Upper lobe of left lung (tissue), 6 donors: ENCODE results near the gene SDCCAG8. TPM values are rescaled to one million over a fixed set of nuclear protein-coding genes. Genes with fewer than 3 reads are reported as not detected.

Source experiments
- ATAC-seq, 2 donors: fragments of 200-7000 bp; cut with Tn5 transposase; one replicate each; pipeline ENCODE4 v1.9.1; 2022; ENCODE audit warnings: mild to moderate bottlenecking in 2 of 2, moderate library complexity in 2 of 2; ENCODE audit not compliant: low FRiP score in 2 of 2
- DNase-seq, 2 donors: peaks; one replicate each; pipeline ENCODE4 v3.0.0-alpha.2; 2019 to 2020
- H3K27ac ChIP-seq, 4 donors: fragments of 200-600 bp; sonication (generic); one replicate each; pipeline ENCODE4 v1.5.1; 2016 to 2019
- H3K27me3 ChIP-seq, 4 donors: fragments of 200-600 bp; sonication (generic); one replicate each; pipeline ENCODE4 v1.5.1; 2017 to 2019
- H3K36me3 ChIP-seq, 4 donors: fragments of 200-600 bp; sonication (generic); one replicate each; pipeline ENCODE4 v1.5.1; 2016 to 2019
- H3K4me1 ChIP-seq, 4 donors: fragments of 200-600 bp; sonication (generic); one replicate each; pipeline ENCODE4 v1.5.1; 2018 to 2019
- H3K4me3 ChIP-seq, 4 donors: fragments of 200-600 bp; sonication (generic); one replicate each; pipeline ENCODE4 v1.5.1; 2017 to 2019; ENCODE audit warnings: mild to moderate bottlenecking in 2 of 4, moderate library complexity in 1 of 4
- H3K9me3 ChIP-seq, 4 donors: fragments of 200-600 bp; sonication (generic); one replicate each; pipeline ENCODE4 v1.5.1; 2018 to 2019
- EP300 ChIP-seq, 4 donors: sonication (generic); formaldehyde crosslinking; IDR thresholded peaks; one replicate each; pipeline ENCODE4 v1.5.1; 2017; ENCODE audit warnings: antibody characterized with exemption in 4 of 4, control low read depth in 2 of 4
- POLR2A ChIP-seq, 4 donors: fragments of 450-650 bp; IDR thresholded peaks; one replicate each; pipeline ENCODE4 v1.5.1; 2016 to 2017; ENCODE audit warnings: antibody characterized with exemption in 4 of 4, mild to moderate bottlenecking in 2 of 4
- POLR2AphosphoS5 ChIP-seq, 2 donors: sonication (generic); formaldehyde crosslinking; IDR thresholded peaks; one replicate each; pipeline ENCODE4 v1.5.1; 2017; ENCODE audit warnings: antibody characterized with exemption in 2 of 2
- WGBS, 2 donors: methylation state at CpG; one replicate each; pipeline ENCODE4 v1.1.5; 2017 to 2018; 5-methylcytosine and 5-hydroxymethylcytosine counted together
- total RNA-seq, 6 donors: library from RNA; depleted of rRNA in 4 of 6; stranded (reverse); fragments of >200 nt in 4 of 6; gene quantifications; one replicate each; pipeline versions ENCODE4 v1.1.0 to v1.2.1, GENCODE V29; 2016 to 2021
- TF ChIP-seq, protein P1 (sequence below), 6 experiments: fragments of 450-650 bp in 4 of 6; fragments of 200-600 bp in 2 of 6; sonication (generic) in 2 of 6; IDR thresholded peaks; one replicate each; pipeline ENCODE4 v1.5.1; 2016 to 2019; ENCODE audit warnings: antibody characterized with exemption in 6 of 6
- donor health status: DM: no; HTN: no; CAD: no; lungs with moderate emphysema.
- donor health status: DM: no; HTN: yes; CAD: no; lungs with severe emphysema.

SDCCAG8 gene
- total RNA-seq, 6 donors from 2014 or later: 52.5 to 295 (median 95.2) TPM

DNA sequence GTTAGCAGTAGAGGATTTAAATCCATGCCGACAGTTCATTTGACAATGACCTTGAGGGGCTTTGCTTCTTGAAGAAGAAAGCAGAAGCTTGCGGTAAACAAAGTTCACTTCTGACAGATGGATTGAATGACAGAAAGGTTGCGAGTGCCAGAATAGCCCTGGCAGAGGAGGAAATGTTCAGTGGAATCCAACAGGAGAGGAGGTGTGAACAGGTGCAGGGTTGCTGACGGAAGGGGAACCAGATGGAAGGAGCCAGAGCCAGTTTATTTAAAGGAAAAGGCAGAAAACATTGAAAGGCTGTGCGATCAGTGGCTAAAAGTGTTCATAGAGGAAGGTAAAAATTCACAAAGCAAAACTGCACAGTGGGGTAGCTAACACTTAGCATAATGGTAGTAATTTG lies 141.0 kb downstream of the SDCCAG8 start:
- Histone ChIP-seq H3K27ac (no peak overlapping the region), H3K4me3 (no peak overlapping the region), H3K4me1 (no peaks in the 10 kb centered on the region), H3K36me3 (no peaks in the 10 kb centered on the region), H3K27me3 (no peaks in the 10 kb centered on the region), H3K9me3 (no peaks in the 10 kb centered on the region)
- 88 to 90% methylated on average over 5 of the region's 5 CpGs for WGBS, 2 donors
- no peak for DNase-seq
- TF ChIP-seq EP300 (IDR thresholded peaks at IDR 0.05) (no peak), POLR2A (IDR thresholded peaks at IDR 0.05) (no peak), POLR2AphosphoS5 (IDR thresholded peaks at IDR 0.05) (no peak)
- TF ChIP-seq, protein P1, sequence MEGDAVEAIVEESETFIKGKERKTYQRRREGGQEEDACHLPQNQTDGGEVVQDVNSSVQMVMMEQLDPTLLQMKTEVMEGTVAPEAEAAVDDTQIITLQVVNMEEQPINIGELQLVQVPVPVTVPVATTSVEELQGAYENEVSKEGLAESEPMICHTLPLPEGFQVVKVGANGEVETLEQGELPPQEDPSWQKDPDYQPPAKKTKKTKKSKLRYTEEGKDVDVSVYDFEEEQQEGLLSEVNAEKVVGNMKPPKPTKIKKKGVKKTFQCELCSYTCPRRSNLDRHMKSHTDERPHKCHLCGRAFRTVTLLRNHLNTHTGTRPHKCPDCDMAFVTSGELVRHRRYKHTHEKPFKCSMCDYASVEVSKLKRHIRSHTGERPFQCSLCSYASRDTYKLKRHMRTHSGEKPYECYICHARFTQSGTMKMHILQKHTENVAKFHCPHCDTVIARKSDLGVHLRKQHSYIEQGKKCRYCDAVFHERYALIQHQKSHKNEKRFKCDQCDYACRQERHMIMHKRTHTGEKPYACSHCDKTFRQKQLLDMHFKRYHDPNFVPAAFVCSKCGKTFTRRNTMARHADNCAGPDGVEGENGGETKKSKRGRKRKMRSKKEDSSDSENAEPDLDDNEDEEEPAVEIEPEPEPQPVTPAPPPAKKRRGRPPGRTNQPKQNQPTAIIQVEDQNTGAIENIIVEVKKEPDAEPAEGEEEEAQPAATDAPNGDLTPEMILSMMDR (IDR thresholded peaks at IDR 0.05): no peak
- ATAC-seq: no peak

DNA sequence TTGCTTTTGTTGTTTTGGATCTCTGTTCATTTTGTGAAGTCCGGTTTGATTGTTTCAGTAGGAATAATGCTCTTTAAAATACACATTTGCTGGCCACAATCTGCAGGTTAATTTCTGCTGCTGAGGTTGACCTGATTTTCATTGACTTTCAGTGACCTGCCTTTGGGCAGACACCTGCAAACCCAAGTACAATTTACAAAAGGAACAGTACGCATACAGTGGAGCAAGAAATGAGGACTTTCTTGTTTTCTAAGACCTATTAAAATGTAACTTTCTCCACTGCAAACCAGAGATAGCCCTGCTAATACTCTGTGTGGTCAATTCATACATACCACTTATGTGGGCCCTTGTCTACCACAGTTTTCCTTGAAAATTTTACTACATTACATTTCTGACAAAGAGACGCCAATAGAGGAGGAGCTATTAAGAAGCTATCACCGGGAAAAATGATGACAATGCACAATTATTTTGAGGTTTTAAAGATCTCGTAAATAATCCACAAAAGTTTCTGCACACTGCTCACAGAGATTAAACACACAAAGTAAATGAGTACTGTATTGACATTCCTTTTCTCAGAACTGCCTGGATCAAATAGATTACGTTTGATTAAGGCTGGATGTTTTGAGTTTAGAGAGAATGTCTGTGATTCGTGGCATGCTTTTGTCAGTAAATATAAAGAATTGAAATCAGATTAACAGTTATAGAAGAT lies 141.9 kb downstream of the SDCCAG8 start:
- Histone ChIP-seq H3K4me1 (no peaks in the 10 kb centered on the region), H3K27me3 (no peaks in the 10 kb centered on the region), H3K36me3 (no peaks in the 10 kb centered on the region), H3K4me3 (no peak overlapping the region), H3K9me3 (no peaks in the 10 kb centered on the region), H3K27ac (no peak overlapping the region)
- no peak for DNase-seq
- TF ChIP-seq EP300 (IDR thresholded peaks at IDR 0.05) (no peak), POLR2A (IDR thresholded peaks at IDR 0.05) (no peak), POLR2AphosphoS5 (IDR thresholded peaks at IDR 0.05) (no peak)
- TF ChIP-seq, protein P1 (IDR thresholded peaks at IDR 0.05): no peak
- ATAC-seq: no peak
- WGBS, 2 donors: 64 to 80% methylated on average over 7 of the region's 7 CpGs

DNA sequence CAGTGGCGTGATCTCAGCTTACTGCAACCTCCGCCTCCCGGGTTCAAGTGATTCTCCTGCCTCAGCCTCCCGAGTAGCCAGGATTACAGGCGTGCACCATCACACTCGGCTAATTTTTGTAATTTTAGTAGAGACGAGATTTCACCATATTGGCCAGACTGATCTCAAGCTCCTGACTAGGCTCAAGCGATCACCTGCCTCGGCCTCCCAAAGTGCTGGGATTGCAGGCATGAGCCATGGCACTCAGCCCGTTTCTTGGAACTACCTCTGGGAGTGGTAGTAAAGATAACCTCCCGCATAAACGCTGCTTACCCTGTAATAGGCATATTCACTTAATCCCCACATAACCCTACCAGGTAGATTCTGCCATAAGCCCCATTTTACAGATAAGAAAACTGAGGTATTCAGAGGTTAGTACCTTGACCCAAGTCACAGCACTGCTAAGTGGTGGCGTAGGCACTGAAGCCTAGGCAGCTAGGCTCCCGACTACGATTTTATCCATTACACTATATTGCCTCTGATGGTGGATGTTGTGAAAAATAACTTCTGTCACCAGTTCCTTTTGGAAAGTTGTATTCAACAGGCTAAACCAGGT lies 143.8 kb downstream of the SDCCAG8 start:
- H3K36me3 ChIP-seq: no peaks in the 10 kb centered on the region
- no peaks in the 10 kb centered on the region for H3K9me3 ChIP-seq
- DNase-seq: no peak
- H3K4me1 ChIP-seq: no peaks in the 10 kb centered on the region
- no peak for ATAC-seq
- no peak overlapping the region for H3K27ac ChIP-seq
- no peaks in the 10 kb centered on the region for H3K27me3 ChIP-seq
- 97 to 98% methylated on average over 15 of the region's 15 CpGs for WGBS, 2 donors
- H3K4me3 ChIP-seq: no peak overlapping the region
- TF ChIP-seq POLR2AphosphoS5 (IDR thresholded peaks at IDR 0.05) (no peak), POLR2A (IDR thresholded peaks at IDR 0.05) (no peak), EP300 (IDR thresholded peaks at IDR 0.05) (no peak)
- TF ChIP-seq, protein P1 (IDR thresholded peaks at IDR 0.05): no peak

DNA sequence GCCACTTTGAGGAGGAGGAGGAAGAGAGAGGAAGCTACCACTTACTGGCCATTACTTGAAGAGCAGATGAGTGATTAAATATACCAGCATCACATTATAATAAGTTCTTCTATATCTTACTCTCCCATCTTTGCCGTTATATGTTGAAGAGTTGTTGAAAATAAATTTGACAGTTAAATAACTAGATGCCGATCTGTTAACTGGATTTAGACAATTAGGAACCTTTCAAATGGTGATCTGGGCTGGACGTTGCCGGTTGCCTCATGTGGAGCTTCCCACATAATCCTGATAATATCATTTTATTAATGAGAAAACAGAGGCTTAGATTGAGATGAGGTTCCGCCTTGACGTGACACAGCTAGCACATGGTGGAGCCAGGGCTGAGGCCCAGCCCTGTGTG lies 147.0 kb downstream of the SDCCAG8 start:
- no peak overlapping the region for H3K27ac ChIP-seq
- H3K27me3 ChIP-seq: no peaks in the 10 kb centered on the region
- peaks cover 0 to 4% (median 1%) of the 10 kb centered on the region in 4 donors for H3K4me1 ChIP-seq
- 96 to 98% methylated on average over 6 of the region's 6 CpGs for WGBS, 2 donors
- peaks cover 0 to 5% (median 0%) of the 10 kb centered on the region in 4 donors for H3K36me3 ChIP-seq
- DNase-seq (no peak), ATAC-seq (no peak)
- TF ChIP-seq POLR2AphosphoS5 (IDR thresholded peaks at IDR 0.05) (no peak), EP300 (IDR thresholded peaks at IDR 0.05) (no peak), POLR2A (IDR thresholded peaks at IDR 0.05) (no peak)
- TF ChIP-seq, protein P1 (IDR thresholded peaks at IDR 0.05): no peak
- no peak overlapping the region for H3K4me3 ChIP-seq
- H3K9me3 ChIP-seq: no peaks in the 10 kb centered on the region
